Measurements from ENCODE around the gene NANOS2.

DNA sequence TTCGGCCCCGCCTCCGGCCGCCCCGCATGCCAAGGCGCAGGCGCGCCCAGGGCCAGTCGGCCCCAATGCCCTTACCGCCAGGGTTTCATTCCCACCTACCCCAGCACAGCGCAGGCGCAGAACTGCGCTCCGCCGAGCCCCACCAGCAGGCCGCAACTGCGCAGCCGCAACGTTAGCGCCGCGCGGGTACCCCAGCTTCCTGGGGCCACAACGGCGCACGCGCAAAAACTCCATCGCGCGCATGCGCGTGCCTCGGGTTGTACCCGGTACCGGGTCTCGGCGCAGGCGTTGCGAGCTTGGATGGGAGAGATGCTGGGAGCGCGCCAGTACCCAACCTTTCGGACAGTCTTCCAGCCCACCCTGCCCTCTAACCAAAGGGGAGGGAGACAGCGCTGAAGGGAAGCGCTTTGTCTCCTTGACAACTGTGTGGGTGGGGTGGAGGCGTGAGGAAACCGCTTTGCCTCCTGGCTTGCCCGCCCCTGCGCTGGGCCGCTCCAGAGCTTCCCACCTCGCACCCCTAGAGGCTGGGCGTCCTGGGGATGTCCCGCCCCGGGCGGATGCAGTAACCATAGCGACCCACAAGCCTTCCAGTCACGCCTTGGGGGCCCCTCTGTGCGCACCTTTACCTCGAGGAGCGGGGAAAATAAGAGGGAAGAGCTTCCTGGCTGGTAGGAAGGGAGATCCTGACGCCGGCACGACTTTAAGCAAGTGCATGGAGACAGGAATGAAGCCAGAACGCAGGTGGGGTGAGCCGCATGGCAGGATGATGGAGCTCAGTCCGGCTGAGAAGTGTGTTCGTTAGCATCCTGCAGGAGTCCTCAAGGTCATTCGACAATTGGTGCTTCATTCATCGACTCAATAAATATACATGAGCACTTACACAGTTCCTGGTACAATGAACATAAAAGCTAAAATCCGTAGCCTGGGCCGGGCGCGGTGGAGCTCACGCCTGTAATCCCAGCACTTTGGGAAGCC lies 11.6 kb downstream of the NANOS2 start:
- TF ChIP-seq POLR2AphosphoS5 (IDR thresholded peaks at IDR 0.05), result peak in 2 of 3 donors; percentile 35 to 72
- TF ChIP-seq, protein P1, sequence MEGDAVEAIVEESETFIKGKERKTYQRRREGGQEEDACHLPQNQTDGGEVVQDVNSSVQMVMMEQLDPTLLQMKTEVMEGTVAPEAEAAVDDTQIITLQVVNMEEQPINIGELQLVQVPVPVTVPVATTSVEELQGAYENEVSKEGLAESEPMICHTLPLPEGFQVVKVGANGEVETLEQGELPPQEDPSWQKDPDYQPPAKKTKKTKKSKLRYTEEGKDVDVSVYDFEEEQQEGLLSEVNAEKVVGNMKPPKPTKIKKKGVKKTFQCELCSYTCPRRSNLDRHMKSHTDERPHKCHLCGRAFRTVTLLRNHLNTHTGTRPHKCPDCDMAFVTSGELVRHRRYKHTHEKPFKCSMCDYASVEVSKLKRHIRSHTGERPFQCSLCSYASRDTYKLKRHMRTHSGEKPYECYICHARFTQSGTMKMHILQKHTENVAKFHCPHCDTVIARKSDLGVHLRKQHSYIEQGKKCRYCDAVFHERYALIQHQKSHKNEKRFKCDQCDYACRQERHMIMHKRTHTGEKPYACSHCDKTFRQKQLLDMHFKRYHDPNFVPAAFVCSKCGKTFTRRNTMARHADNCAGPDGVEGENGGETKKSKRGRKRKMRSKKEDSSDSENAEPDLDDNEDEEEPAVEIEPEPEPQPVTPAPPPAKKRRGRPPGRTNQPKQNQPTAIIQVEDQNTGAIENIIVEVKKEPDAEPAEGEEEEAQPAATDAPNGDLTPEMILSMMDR (IDR thresholded peaks at IDR 0.05), result no peak
- TF ChIP-seq POLR2A (IDR thresholded peaks at IDR 0.05), result no peak
- no peak for TF ChIP-seq EP300 (IDR thresholded peaks at IDR 0.05)

Data from suprapubic skin (tissue), 4 donors.